Stimulated activated CD4-positive, alpha-beta T cell treated with anti-CD3 and anti-CD28 coated beads, TNF-alpha, amount 100 ng/mL, for 1 hour (primary cell): Measurements from ENCODE around the gene SIGLEC15.

Experiments
- DNase-seq, 3 donors: peaks; one replicate each; pipeline ENCODE4 v3.0.0-alpha.2; 2020; ENCODE audit warnings: low read depth in 3 of 3, low spot score in 1 of 3

SIGLEC15 gene

DNA sequence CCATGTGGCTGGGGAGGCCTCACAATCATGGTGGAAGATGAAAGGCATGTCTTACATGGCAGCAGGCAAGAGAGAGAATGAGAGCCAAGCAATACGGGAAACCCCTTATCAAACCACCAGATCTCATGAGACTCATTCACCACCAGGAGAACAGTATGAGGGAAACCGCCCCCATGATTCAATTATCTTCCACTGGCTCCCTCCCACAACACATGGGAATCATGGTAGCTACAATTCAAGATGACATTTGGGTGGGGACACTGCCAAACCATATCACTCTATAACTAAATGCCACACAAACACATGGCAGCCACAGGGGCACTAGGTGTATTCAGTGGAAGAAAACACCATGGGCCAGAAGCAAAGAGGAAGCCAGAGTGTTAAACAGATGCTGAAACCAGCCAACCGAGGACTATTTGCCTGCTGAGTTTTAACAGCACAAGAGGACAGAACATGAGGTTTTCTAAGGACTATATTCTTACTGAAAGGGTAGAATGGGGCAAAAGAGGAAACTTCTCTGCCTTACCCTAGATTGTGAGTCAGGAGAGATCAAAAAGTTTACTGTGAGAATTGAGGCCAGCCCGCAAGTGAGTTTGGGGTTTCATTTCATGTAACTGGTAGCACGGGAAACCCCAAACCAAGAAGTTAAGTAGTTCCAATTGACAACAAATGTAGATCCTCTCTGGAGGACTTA lies 49.2 kb downstream of the SIGLEC15 start:
- DNase-seq, result peak in 1 of 3 donors; percentile 13

DNA sequence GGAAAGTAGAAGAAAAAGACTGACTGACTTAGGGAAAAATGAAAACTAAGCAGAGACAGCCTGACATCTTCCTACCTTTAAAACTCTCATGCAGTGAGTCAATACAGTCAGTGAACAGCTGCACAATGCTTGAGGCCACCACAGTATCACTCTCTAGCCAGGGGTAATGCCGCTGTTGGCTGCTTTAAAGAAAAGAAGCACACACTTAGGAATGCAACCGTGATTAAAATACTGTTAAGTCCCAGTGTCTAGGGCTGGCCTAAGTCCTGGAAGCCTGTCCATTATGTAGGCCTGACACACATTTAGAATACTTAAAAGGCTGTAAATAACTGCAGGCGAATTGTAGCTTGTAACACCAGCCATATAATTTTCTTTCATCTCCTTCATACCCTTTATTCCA lies 50.7 kb downstream of the SIGLEC15 start:
- no peak for DNase-seq

DNA sequence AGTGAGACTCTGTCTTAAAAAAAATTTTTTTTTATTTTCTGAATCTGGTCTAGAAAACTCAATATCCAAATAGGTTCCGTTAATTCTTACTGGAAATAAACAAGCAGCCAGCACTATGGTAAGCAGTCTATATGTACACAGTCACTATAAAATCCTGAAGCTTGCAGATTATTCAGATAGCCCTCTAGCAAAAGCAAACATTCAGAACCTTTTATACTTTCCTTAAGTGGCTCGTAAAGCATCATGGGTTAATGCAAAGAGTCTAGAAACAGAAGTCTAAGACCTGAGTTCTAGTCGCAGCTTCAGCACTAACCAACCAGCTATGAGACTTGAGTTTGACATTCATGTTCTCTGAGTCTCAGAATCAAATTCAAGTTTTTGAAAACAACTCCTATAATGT lies 51.9 kb downstream of the SIGLEC15 start:
- DNase-seq, result no peak

DNA sequence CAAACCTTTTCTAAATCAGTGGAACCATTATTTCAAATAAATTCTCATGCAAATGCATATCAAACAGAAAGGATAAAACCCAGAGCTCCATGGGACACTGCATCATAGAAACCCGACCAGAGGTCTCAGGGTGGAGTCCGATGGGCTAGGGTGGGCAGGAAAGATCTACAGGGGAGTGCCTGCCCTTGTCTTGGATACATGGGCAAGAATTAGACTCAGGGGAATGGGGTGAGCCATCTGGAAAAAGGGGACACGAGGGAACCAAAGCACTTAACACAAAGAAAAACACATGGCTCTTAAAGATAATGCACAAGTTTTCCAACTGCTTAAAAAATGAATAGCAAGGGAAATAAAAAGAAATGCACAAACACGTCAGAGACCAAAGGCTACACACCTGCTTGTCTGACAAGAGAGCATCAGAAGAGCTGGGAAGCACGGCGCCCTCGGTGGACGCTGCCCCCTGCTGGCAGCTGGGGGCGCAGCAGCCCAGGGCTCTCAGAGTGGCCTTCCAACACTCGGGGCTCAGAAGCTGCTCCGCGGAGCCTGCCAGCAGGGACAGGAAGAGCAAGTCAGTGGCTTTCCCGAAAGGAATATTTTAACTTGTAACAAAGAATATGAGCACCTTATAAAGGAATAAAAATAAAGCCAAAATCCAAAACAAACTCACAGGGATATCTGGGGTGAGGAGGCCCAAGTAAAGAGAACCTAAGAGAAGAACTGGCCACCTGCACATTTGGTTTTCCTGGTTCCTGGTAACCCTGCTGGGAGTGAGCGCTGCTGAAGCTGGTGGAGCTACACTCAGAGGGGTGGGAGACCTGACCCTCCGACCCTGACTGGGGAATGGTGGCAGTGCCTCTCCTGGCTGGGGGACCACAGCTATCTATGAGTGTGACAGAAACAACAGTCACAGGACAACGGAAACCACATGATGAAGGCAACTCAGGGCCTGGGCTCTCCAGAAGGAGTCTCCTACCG lies 54.5 kb downstream of the SIGLEC15 start:
- peak; percentile 34 to 80 (median 53) for DNase-seq

DNA sequence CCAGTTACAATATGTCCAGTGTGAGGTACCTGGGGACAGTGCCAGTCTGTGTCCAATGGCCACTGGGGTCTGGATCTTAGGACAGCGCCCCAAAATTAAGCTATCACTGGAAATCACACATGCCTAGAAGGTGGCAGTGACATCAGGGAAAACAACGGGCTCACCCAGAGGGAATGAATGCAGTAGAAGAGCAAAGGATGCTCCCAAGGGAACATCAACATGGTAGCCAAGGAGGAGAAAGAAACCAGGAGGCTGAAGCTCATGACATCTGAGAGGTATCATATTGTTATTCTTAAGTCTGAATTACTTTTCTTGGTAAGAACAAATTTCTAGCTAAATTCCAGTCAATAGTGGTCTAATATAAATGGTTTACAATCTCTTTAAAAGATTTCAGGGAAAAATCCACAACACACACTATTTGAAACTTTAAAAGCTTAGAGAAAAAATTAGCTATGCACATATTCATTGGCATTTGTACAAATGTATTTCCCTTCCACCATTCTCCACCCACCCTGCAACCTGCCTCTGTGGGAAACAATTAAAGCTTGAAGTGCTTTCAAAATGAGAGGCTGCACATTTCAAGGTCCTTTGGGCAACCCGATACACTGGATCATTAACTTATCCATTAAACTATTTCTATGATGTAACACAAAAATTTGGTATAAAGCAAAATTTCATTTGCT lies 55.5 kb downstream of the SIGLEC15 start:
- DNase-seq, result no peak

DNA sequence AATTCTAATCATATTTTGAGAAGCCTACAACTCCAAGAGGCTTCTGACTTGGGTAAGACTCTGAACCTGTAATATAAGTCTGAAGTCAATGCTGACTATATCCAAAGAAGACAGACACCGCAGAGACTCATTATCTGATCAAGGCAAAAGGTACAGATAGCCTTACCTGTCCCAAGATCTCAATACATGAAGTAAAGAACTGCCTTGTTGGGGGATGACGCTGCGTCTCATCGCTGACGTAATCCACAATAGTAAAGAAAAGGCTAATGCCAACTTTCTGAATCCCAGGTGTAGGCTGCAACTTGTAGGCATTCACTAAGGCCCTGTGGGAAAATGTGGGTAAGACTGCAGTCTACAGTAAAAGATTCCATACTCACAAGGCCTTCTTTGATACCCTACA lies 62.1 kb downstream of the SIGLEC15 start:
- DNase-seq, result no peak

DNA sequence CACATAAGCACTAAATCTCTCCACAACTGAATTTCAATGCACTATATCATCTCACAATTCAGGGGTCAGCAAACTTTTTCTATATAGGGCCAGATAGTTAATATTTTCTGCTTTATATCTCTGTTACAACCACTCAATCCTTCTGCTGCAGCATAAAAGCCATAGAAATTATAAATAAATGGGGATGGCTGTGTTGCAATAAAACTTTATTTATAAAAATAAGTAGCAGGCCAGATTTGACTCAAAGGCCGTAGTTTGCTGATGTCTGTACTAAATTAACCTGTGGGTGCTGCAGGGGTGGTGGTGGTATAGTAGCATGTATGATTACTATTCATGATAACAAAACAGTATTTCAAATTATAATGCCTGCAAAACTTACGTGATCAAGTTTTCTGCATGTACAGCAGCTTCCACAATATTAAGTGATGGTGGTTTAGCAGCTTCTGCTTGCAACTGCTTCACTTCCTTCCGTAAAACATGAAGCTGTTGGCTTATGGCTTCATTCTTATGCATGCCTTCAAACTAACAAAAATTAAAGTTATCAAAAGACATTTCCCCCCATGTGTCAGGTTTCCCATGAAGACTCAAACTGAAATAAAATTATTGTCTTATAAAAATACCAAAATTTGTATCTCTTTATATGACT lies 64.1 kb downstream of the SIGLEC15 start:
- DNase-seq, result no peak

DNA sequence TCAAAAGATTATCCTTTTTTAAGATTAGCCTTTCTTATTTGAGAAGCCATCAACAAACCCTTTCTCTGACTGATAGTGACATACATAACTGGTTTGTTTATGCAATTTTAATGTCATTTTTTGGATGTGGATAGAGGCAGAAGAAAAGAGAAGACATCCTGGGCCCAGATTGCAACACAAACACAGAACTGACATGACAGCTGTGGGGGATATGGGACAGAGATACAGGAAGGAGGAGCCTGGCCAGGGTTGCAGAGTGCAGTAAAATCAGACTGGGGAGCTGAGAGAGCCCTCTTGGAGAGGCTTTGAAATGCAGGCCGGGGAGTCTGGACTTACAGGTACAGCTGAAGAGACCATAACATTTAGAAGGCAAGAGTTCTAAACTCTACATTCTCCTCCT lies 65.1 kb downstream of the SIGLEC15 start:
- no peak for DNase-seq

DNA sequence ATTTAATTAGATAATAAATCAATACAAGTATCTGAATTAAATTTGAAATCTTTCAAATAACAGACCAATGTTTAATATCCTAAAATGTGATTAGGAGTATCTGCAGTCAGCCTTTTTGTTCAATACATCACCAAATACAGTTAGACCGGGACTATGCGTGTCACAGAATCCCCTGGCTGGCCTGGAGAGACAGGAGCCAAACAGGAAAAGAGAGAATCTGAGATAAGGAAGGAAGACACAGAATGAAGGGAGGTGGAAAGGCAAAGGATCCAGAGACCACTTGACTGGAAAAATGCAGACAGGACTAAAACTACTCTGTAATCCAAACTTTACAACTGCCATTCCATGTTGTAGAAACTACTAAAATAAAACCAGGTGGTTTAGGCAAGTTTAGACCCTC lies 66.3 kb downstream of the SIGLEC15 start:
- no peak for DNase-seq
